Ascending aorta (tissue), 2 donors: ENCODE results near the gene JMJD6. TPM values are rescaled to one million over a fixed set of nuclear protein-coding genes. Genes with fewer than 3 reads are reported as not detected.

Source experiments
- DNase-seq, 2 donors: peaks; one replicate each; pipeline ENCODE4 v3.0.0-alpha.2; 2019; ENCODE audit warnings: low spot score in 2 of 2
- H3K27ac ChIP-seq, 2 donors: fragments of 200-600 bp; sonication (generic); one replicate each; pipeline ENCODE4 v1.5.1; 2016 to 2017; ENCODE audit warnings: mild to moderate bottlenecking in 1 of 2
- H3K27me3 ChIP-seq: fragments of 200-600 bp; sonication (generic); one replicate; pipeline ENCODE4 v1.5.1; 2017
- H3K36me3 ChIP-seq, 2 donors: fragments of 200-600 bp; sonication (generic); one replicate each; pipeline ENCODE4 v1.5.1; 2016
- H3K4me1 ChIP-seq, 2 donors: fragments of 200-600 bp; sonication (generic); one replicate each; pipeline ENCODE4 v1.5.1; 2016 to 2017; ENCODE audit warnings: mild to moderate bottlenecking in 1 of 2
- H3K4me3 ChIP-seq, 2 donors: fragments of 200-600 bp; sonication (generic); one replicate each; pipeline ENCODE4 v1.5.1; 2016 to 2017; ENCODE audit warnings: mild to moderate bottlenecking in 1 of 2
- H3K9me3 ChIP-seq, 2 donors: fragments of 200-600 bp; sonication (generic); one replicate each; pipeline ENCODE4 v1.5.1; 2016
- CTCF ChIP-seq, 3 experiments: fragments of 200-600 bp in 2 of 3; fragments of 450-650 bp in 1 of 3; sonication (generic) in 2 of 3; IDR thresholded peaks; one replicate each; pipeline ENCODE4 v1.5.1; 2016 to 2019; ENCODE audit warnings: antibody characterized with exemption in 3 of 3, mild to moderate bottlenecking in 1 of 3, moderate library complexity in 1 of 3
- intact Hi-C: fragments of 100-400 bp; cut with DNase I; formaldehyde crosslinking; loops from one replicate; pipeline ENCODE4 v1.15.1; 2023
- total RNA-seq: library from RNA; depleted of rRNA; stranded (reverse); fragments of >200 nt; gene quantifications from one replicate; pipeline ENCODE4 v1.1.0, GENCODE V29; 2016

JMJD6 gene
- total RNA-seq, 1 donor from 2014 or later, result 29.4 TPM

DNA sequence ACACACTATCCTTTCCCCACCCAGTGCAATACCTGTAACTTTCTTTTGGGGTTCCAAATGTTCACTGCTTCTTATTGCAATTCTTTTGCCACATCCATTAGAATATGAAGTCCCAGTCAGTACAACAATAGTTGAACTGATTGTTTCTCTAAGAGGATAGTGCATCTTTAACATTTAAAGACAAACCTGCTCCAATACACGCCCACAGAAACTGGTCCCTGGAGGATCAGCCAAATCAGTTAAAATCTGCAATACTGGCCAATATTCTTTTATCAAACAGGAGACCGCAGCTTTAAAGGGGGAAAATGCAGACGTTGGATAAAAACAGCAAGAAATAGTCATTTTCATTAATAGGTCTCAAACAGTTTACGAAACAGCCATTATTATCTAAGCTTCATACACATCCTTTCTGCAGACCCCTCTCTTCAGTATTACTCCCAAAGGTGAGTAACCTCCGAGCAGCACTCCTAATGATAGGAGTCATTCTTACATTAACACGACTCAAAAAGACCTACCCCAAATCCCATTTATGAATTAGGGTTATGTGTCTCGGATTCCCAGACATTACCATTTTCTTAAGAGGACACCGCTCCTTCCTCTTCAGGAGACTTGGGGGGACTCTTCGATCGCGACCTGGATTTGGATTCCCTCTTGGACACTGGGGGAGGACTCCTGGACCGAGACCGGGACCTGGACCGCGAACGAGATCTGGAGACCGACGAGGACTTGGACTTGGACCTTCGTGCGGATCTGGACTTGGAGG lies 9.4 kb upstream of the JMJD6 start:
- Histone ChIP-seq H3K4me1 (peaks cover 5 to 47% of the 10 kb centered on the region in 2 donors), H3K36me3 (peaks cover 29 to 46% of the 10 kb centered on the region in 2 donors), H3K4me3 (peak overlapping the region; percentile 92 to 97), H3K9me3 (no peaks in the 10 kb centered on the region), H3K27ac (peak overlapping the region; percentile 95 to 98), H3K27me3 (no peaks in the 10 kb centered on the region)
- no peak for DNase-seq
- TF ChIP-seq CTCF (IDR thresholded peaks at IDR 0.05), result no peak
- intact Hi-C loops, result loop anchor here (5.0 to 10.0 kb wide), 2 partner anchors 178 to 669 kb away; no protein-coding TSS in a partner anchor

DNA sequence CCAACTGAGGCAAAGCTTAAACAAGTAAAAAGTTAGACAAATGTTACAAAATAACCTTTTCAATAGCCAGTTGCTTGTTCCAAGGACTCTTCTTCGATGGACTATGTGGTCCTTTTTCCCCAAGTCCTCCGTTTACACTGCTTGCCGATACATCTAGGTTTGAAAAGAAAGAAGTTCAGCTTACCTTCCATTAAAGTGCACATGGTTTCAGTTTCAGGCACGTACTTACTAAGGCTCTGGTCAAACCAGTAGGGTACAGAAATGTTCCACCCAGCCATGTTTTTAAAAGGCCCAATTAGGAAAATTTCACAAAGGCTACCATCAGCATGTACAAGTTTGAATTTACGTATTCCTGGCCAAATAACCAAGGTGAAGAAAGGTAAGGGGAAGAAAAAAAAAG lies 8.6 kb upstream of the JMJD6 start:
- H3K36me3 ChIP-seq, result peaks cover 29 to 52% of the 10 kb centered on the region in 2 donors
- peaks cover 5 to 44% of the 10 kb centered on the region in 2 donors for H3K4me1 ChIP-seq
- H3K27me3 ChIP-seq, result no peaks in the 10 kb centered on the region
- H3K27ac ChIP-seq, result peak overlapping the region; percentile 95 to 98
- intact Hi-C loops, result loop anchor here (5.0 to 10.0 kb wide), 2 partner anchors 178 to 670 kb away; no protein-coding TSS in a partner anchor
- peak overlapping the region; percentile 92 to 97 for H3K4me3 ChIP-seq
- no peak for TF ChIP-seq CTCF (IDR thresholded peaks at IDR 0.05)
- H3K9me3 ChIP-seq, result no peaks in the 10 kb centered on the region
- DNase-seq, result no peak

DNA sequence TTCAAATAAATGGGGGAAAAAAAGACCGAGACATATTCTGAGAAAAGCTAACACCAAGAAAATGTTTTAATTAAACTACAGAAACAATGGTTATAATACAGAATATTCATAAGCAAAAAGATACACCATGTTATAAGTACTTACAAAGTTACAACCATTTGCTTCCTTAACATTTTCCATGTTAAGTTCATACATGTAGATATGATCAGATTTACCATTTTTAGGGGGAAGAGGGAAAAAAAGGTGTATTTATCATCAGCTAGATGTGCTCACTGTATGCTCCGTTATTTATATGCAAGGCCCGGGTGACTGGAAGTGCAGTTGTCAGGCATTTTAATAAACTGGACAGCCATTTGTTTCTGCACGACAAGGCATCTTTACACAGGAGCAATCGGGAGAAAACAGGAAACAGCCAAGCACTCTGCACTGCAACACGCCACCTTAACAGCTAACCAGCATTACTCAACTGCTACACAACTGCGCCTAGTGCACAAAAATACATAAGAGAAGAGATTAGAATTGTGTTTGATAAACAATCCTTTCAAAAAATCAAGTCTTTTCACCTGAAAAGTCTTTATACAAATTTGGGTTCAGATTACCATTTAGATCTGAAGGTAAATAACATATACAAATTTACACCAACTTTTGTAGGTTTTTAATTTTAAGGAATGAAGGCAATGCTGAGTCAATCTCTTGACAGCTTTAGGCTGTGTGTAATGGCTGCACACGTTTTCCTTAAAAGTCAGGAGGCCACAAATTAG lies 7.9 kb upstream of the JMJD6 start:
- no peak for DNase-seq
- intact Hi-C loops, result loop anchor here (10.0 kb wide), 1 partner anchor 671 kb away; no protein-coding TSS in a partner anchor
- TF ChIP-seq CTCF (IDR thresholded peaks at IDR 0.05), result no peak
- Histone ChIP-seq H3K27me3 (no peaks in the 10 kb centered on the region), H3K36me3 (peaks cover 29 to 57% of the 10 kb centered on the region in 2 donors), H3K27ac (peak overlapping the region in 1 of 2 donors; percentile 98), H3K9me3 (no peaks in the 10 kb centered on the region), H3K4me3 (peak overlapping the region in 1 of 2 donors; percentile 92), H3K4me1 (peaks cover 5 to 39% of the 10 kb centered on the region in 2 donors)

DNA sequence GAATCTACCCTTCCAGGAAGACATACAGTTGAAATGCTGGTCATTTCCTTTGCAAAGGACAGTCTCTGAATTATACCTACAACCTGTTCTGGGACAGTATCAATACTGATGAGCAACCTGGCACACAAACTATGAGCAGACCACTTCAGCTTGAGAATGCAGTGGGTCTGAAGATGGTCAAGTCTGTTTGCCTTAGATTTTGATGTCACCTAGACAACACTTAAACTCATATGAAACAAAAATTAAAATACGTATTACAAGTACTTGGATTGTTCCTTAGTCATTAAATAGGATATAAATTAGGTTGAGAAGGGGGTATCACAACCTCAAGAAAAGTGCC lies 7.2 kb upstream of the JMJD6 start:
- peaks cover 5 to 33% of the 10 kb centered on the region in 2 donors for H3K4me1 ChIP-seq

More for the DNA sequence above, 7.2 kb upstream of the JMJD6 start:
- Histone ChIP-seq H3K36me3 (peaks cover 29 to 57% of the 10 kb centered on the region in 2 donors), H3K27me3 (no peaks in the 10 kb centered on the region), H3K9me3 (no peaks in the 10 kb centered on the region), H3K27ac (peak overlapping the region in 1 of 2 donors; percentile 28), H3K4me3 (no peak overlapping the region)
- intact Hi-C loops, result loop anchor here (10.0 kb wide), 1 partner anchor 671 kb away; no protein-coding TSS in a partner anchor
- DNase-seq, result no peak
- no peak for TF ChIP-seq CTCF (IDR thresholded peaks at IDR 0.05)
